HG03175 (cell line): Measurements from ENCODE around the gene MRPS18A.

Source experiments
- ATAC-seq: cut with Tn5 transposase; IDR thresholded peaks from one replicate; pipeline ENCODE4 v1.9.1; 2021; ENCODE audit warnings: mild to moderate bottlenecking, moderate library complexity; ENCODE audit not compliant: unreplicated experiment

Gene MRPS18A

DNA sequence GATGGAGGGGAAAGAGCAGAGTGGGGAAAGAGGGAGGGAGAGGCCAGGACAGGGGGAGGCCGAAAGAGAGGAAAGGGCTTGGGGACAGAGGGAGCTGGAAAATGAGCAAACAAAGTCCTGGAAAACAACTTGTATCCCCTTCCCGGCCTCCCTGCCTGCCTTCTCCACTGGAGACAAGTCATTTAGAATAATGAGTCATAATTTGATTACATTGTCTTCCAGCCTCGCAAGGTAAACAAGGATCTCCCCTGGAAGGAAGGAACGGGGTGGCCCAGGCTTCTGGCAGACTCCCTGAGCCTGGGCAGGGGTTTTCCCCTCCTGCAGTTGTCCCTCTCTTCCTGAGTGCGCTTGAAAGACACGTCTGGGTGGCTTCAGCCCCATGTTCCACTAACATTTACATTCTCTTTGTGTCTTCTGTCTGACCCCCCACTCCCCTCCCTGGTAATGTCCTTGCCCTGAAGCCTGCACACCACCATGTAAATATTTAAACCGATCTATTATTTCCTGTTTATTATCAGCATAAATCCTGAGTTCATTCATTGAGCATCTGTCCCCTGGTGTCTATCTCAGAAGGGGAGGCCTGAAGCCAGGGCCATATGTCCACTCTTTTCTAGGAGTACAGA lies 12.1 kb upstream of the MRPS18A start:
- no peak for ATAC-seq

DNA sequence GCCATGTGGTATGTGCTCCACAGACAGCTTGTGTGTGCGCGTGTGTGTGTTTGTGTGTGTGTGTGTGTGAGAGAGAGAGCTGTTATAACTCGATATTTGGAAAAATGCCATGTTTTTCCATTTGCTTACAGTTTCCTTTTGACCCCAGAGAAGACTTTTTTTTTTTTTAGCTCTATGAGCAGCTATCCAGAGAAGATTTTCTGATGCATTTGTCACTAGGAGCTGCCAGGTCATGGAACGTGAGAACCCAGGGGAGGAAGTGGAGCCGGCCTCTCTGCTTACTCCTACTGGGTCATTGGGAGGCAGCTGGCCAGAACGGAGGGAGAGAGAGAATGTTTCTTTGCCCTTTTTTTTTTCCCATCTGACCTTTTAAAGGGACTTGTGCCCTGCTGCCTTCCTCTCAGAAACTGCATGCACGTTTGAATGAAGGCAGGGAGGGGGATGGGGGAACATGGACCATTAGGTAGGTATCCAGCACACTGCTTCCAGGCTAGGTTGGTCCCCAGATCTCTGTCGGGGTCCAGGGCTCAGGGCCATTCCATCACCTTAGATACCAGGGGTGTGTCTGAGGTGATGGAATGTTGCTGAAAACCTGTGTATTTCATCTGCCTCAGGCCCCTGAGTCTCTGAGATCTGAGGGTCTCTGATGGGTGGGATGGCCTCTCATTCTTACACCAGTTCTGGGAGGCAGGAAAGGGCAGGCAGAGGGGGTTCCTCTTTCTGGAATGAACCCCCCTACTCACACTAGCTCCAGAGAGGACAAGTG lies 11.2 kb upstream of the MRPS18A start:
- no peak for ATAC-seq

DNA sequence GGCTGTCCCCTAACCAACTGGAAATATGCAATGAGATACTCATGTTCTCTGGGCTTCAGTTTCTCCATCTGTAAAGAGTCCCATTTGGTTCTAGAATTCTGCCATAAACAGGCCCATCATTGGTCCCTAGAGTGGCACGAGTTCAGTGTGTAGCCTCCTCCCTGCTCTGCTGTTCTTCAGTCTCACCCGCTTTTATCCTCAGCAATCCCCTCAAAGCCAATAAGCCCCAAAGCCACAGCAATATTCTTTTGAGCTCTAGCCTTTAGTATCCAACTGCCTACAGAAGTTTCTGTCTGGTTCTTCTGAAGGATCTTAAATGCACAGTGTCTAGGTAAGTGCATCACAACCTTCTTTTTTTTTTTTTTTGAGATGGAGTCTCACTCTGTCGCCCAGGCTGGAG lies 9.8 kb upstream of the MRPS18A start:
- ATAC-seq, result no peak

DNA sequence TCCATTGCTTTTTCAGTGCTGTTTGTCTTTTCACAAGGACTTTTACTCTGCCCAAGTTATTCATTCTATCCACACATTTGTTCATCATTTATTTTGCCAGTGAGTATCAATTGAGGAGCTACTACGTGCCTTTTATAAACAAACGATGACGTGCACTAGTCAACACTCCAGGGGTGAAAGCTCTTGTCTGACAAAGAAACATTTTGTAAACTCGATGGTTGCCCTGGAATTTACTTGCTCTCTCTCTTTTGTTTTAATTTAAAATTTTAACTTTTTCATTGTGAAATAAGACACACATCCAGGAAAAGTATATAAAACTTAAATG lies 8.3 kb upstream of the MRPS18A start:
- no peak for ATAC-seq

DNA sequence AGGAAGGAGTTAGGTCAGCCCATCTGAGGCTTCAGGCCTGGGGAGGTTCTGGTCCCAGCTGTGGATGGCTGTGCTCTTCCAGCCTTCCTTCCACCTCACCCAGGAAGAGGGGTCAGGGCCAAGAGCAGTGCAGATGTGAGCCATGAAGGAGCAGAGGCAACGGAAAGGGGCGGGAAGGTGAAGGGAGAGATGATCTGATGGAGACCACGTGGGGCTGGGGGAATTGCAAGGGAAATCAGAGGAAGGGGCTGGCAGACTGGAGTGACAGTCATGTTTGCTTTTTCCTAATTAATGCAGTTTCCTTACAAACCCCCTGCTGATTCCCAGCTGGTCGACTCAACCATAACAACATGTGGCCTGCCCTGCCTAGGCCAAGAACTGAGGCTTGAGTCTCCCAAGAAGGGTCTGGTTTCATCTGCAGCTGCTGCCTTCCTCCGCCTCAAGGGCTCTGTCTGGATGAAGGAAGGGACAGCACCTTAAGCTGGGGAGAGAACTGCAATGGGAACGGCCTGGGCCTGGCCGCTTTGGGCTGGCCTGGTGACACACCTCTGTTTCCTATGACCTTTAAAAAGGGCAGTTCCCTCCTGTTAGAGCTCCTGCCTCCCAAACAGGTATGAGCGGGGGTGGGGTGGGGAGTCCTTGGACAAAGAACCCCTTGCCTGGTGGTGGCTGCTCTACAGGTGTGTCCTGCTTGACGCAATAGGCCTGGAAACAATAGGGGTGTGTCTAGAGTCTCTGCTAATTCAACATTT lies 7.8 kb upstream of the MRPS18A start:
- ATAC-seq, result no peak

DNA sequence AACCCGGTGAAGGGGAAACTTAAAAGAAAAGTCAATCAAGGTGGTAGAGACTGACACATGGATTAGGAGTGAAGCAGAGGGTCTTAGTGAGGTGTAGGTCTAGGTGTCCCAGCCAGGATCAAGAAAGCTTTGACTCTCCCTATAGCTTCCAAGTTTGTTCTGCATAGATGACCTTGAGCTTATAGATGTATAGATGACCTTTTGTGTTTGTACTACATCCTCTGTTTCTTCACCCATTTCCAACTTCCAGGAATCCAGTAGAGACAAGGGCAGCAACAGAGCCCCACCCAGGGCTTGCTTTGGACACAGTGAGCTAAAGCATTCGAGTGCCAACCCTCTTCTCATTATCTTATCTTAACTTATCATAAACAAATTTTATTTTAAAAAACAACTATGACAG lies 1.8 kb upstream of the MRPS18A start:
- ATAC-seq, result no peak

DNA sequence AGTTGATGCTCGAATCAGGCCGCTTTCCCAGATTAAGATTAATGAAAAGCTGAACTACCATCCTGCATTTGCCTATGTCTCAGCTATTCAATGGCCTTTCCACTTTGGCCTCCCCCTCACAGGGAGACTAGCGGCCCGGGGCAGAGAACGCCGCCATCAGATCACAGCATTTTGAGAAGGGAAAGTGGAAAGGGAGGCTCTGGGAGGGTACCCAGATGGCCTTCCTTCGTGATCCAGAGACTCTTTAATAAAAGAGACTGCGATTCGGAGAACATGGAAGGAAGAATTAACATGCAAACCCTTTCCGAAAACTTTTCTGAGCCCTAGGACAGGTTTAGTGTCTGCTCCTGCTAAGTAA lies 533 bp downstream of the MRPS18A start:
- ATAC-seq, result no peak

DNA sequence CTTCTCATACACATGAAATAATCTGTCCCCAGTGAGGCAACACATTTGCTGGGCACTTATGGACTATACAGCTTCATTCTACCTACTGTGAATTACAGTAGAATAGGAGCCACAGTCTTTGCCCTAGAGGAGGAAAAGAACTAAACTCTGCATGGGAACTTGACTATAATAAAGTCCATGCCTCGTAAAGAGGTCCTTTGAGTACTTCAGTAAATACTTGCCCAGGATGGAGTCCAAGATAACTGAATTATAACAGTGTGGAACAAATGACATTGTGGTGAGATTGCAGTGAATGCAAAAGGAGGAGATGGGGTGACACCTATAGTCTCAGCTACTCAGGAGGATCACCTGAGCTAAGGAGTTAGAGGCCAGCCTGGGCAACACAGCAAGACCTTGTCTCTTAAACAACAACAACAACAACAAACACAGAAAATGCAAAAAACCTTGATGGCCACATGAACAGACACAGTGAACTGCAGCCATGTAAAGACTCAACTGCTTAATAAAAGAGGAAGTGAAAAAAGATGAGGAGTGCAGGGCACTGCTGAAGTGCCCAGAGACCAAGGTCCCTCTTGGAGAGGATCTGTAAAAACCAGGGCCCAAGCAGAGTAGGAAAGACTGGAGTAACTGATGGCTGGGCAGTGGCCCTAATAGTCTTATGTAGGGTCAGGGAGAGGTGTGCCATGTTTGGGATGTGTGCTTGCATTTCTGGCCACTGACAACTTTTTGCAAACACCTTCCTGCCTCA lies 3.7 kb downstream of the MRPS18A start:
- ATAC-seq, result peak; percentile 56

DNA sequence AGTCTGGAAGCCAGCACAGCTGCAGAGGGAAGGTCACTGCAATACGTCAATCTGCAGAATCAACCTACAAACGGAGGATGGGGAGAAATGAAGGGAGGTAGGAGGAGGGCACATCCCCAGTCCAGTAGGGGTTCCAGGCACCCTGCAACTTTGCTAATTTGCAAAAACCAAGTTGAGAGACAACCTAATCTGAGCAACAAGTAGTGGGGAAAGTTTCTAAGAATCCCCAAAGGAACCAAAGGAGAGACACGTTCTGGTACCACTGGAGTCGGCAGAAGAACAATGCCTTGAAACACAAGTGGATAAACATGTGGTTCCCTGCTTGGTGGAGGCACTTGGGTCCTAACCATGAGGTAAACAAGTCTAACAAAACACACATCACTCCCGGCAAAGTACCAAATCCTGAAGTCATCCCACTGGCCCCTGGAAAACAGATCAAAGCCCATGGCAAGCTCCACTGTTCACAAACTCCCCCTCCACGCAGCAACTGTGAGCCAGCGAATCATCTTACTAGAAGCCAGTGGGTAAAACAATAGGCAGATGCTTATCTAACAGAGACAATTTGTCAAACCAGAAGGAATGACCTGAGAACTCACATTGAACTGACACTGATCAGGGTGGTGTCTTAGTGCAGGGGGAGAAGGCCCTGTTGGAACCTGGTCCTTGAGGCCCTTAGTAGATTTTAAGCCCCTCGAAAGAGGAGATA lies 4.7 kb downstream of the MRPS18A start:
- ATAC-seq, result no peak

DNA sequence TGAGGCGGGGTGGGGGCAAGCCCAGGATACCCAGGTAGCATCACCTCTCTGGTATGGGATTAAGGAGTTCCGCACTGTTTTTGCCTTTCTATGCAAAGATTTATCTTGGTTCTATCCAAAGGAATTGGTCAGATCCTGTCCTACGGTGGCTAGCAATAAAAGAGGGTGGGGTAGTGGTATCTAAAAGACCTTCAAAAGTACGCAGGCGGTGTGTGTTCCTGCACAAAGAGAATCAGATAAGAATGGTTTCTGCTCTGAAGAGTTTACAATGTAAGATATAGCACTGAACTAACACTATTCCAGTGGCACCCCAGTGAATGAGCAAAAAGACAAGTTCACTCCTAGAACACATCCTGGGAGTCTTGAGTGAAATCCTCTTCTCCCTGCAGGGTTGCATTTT lies 6.3 kb downstream of the MRPS18A start:
- no peak for ATAC-seq

DNA sequence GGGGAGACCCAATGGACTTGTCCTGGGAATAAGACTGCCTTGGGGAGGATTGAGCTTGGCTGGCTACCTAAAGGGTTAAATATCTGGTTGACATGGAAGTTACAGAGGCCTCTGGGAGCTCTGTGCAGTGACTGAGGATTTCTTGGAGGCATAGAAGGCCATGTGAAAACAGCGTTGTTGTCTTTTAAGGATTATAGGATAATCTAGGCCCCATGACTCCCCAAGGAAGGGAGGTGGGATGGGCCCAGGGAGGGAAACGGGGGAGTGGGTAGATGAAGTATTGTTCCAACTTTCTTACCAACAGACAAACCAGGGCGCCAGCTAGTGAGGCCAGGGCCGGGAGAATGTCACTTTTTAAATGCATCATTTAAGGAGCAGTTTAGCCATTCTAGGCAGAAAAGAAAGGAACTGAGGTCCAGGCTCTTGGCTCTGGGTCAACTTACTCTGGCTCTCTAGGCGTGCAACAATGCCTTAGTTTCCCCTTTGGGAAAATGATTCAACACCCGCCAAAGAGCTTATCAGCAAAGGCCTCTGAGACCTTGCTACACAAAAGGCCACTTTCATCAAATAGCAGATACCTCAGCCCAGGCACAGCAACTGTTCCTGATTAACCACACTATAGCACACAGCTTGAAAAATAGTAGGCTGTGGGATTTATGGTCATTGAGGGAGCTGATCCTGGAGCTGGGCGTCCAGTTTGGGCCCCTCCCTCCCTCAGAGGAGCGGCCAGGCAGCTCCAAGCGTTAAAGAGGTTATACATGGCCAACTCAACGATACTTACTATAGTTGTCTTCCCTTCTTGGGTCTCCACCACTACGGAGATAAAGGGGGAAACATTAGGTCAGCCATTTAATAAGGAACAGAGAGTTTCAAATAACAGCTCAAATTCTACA lies 7.0 kb downstream of the MRPS18A start:
- no peak for ATAC-seq

DNA sequence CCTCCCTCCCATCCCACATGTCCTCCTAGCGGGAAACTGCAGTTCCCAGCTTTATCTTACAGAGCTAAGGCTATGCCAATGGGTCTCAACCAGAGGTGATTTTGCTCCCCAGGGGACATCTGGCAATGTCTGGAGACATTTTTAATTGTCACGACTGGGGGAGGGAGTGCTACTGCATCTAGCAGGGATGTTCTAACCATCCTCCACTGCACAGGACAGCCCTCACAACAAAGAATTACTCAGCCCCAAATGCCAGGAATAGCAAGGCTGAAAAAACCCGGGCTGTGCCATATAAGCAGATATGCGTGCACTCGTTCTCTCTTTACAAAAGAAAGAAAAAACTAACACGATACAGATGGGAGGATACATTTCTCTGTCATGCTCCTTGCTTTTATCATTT lies 8.5 kb downstream of the MRPS18A start:
- no peak for ATAC-seq

DNA sequence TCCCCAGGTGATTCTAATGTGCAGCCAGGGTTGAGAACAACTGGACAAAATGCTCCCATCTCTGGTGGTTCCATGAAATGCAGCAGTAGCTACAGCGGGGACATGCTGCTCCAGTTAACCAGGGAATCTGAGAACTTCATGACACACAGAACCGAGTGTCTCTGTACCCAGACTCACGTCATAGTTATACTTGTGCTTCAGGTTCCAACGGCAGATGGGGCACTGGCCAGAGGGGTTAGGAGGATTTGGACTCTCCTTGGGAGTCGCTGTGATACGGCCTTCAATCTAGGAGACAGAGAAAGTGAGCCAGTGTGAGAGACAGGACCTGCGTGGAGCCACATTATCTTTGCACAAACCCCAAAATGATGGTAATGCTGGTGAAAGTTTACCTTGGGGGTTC lies 9.2 kb downstream of the MRPS18A start:
- ATAC-seq, result no peak

DNA sequence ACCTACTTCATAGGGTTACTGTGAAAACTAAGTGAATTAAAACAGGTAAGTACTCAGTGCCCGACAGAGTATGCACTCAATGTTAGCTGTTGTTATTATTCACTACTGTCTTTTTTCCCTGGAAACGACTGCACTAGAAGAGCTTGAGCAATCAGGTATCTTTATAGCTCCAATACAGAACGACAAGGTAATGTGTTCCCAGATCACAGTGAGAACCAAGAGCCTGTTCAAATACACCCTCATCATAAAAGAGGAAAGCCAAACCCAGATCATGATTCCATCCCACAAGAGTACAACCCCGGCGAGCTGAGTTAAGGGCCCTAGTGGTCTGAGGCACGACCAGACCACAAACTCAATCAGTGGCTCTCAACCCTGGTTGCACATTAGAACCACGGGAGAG lies 9.8 kb downstream of the MRPS18A start:
- no peak for ATAC-seq

DNA sequence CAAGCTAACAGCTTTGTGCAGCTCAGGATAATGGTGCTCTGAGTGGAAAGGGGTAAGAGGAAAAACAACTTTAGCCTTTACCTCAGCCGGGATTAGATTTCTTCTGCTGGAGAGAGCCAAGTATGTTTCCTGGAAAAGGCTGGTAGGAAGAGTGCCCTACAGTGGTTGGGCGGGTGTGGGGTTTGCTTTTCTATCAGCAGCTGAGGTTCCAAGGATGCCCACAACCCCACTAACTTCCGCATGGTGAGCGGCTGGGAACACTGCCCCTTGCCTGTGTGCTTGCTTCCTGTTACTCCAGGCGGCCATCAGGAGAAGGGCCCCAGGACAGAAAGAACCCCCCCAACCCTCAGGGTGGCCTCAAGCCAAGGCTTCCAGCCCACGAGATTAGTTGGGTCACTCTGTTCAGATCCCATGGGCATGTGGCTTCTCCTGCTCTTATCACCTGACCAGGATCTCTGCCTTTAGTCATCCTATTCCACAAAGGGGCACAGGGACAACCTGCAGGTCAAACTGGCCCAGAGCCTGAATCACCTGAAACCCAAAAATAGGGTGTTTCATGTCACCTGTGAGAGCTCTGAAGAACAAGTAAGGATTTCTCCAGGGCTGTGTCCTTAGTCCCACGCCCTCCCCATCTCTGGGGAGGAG lies 10.5 kb downstream of the MRPS18A start:
- ATAC-seq, result no peak

DNA sequence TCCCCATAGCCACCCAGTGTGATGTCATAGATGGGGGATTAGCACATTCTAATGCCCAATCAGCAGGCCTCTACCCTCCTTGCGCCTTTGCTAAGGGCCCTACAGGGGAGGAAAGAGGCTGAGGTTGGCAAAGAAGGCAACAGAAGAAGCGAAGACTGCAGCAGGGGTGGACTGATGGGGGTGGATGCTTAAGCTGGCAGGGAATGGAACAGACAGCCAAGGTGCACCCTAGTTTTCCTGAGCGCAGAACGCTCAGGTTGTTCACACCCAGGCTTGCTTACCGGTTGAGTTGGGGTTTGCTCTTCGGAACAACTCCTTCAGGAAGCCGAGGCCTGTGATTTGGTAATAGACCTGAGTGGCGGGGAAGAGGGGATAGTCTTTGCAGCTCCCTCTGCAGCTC lies 12.7 kb downstream of the MRPS18A start:
- no peak for ATAC-seq

DNA sequence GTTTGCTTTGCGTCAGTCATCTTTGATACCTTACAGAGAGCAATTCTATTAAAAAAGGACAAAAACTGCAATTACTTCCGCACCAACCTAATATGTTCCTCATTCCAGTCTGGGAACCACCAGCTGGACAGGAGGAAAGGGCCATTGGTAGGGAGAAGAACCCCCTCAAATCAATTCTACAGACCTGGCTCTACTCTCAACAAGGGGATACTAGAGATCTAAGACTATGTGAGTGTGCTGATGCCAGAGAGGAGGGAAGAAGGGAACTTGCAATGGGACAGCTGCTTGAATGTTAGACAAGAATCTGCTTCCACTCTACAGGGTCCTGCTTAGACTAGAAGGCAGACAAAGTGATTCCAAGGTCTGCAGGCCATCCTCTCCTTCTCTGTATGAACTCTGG lies 13.3 kb downstream of the MRPS18A start:
- ATAC-seq, result no peak

DNA sequence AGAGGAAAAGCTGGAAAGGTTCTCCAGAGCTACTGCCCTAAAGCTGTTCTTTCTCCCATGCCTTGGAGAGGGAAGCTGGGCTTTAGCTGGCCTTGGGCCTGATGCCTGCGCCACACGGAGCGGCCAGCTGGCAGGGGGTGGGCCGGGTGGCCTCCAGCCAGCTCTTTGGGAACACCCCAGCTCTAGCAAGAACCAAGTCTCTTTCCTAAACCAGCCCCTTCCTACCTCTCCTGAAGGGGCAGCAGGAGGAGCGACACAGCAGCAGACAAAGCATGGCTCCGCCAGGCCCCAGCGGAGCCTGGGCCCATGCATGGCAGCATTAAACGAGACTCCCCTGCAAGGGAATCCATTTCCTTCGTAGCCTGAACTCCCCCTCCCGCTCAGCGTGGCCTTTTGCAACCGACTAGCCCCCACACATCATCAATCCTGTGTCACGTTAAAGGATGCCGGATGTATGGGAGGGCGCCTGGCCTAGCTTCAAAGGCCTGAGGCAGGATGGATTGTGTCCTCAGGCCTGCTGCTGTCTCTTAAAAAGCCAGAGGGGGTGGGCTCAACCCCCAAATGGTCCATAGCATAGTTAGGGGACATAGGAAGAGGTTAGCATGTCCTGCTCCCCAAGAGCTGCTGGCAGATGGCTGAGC lies 14.0 kb downstream of the MRPS18A start:
- ATAC-seq, result no peak
